ENCODE measurements around the gene TLE4. TPM values are rescaled to one million over a fixed set of nuclear protein-coding genes. Genes with fewer than 3 reads are reported as not detected.

TLE4 gene
- total RNA-seq, 2 experiments from 2014 or later: 125 to 136 TPM

- H3K4me1 ChIP-seq (ENCODE audit: insufficient read depth, low read length): peaks cover 11% of the 10 kb centered on the region
- Mint-ChIP-seq H3K4me1 (ENCODE audit: low read depth) (peaks cover 65% of the 10 kb centered on the region), H3K36me3 (ENCODE audit: low read depth) (peaks cover 58% of the 10 kb centered on the region), H3K27me3 (no peaks in the 10 kb centered on the region), H3K27ac (no peak overlapping the region), H3K9me3 (peaks cover 2% of the 10 kb centered on the region), H3K4me3 (no peak overlapping the region)
- H3K4me3 ChIP-seq (ENCODE audit: low read length): no peak overlapping the region
- H3K9me3 ChIP-seq (ENCODE audit: control insufficient read depth in 1 of 2, insufficient read depth in 1 of 2, low read length in 2 of 2): no peaks in the 10 kb centered on the region
- H3K27ac ChIP-seq (ENCODE audit: low read depth in 1 of 2, low read length in 2 of 2): no peak overlapping the region
- TF ChIP-seq, protein P1, sequence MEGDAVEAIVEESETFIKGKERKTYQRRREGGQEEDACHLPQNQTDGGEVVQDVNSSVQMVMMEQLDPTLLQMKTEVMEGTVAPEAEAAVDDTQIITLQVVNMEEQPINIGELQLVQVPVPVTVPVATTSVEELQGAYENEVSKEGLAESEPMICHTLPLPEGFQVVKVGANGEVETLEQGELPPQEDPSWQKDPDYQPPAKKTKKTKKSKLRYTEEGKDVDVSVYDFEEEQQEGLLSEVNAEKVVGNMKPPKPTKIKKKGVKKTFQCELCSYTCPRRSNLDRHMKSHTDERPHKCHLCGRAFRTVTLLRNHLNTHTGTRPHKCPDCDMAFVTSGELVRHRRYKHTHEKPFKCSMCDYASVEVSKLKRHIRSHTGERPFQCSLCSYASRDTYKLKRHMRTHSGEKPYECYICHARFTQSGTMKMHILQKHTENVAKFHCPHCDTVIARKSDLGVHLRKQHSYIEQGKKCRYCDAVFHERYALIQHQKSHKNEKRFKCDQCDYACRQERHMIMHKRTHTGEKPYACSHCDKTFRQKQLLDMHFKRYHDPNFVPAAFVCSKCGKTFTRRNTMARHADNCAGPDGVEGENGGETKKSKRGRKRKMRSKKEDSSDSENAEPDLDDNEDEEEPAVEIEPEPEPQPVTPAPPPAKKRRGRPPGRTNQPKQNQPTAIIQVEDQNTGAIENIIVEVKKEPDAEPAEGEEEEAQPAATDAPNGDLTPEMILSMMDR (IDR thresholded peaks at IDR 0.05): no peak
- H3K27me3 ChIP-seq (ENCODE audit: control insufficient read depth in 1 of 2, insufficient read depth in 2 of 2, low read length in 2 of 2): no peaks in the 10 kb centered on the region
- H3K36me3 ChIP-seq (ENCODE audit: insufficient read depth, low read length): no peaks in the 10 kb centered on the region
- ChIA-PET POLR2A (interaction anchor here (1.2 kb wide), 1 partner anchor 103 kb away, joined by 4 read pairs; the partner anchor contains the start of gene TLE4), CTCF (no interaction called here)
- no peak for ATAC-seq (ENCODE audit: poor library complexity)
- DNase-seq: no peak
- intact Hi-C loops (cut with DNase I, micrococcal nuclease): no loop called here
Observed at GRCh38 chr9:79674052-79674777, 102.5 kb downstream of the TLE4 start.

DNA sequence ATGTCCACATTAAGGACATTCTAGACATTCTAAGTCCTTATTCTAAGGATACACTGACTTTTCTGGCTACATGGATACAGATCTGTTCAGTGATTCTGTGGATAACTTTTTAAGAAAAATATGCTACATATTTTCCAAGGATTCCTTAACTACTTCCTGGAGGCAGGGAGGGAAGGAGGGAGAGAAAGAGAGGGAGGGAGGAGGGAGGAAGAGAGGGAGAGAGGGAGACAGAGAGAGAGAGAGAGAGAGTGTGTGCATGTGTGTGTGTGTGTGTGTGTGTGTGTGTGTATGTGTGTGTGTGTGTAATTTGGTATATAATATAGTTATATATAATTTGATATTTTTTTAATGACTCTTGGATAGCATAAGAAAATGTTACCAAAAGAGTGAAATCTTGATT lies 109.8 kb downstream of the TLE4 start:
- no peak overlapping the region for H3K4me3 ChIP-seq (ENCODE audit: low read length)
- no peaks in the 10 kb centered on the region for H3K36me3 ChIP-seq (ENCODE audit: insufficient read depth, low read length)
- H3K9me3 ChIP-seq (ENCODE audit: control insufficient read depth in 1 of 2, insufficient read depth in 1 of 2, low read length in 2 of 2): no peaks in the 10 kb centered on the region
- H3K9me3 Mint-ChIP-seq: peaks cover 2% of the 10 kb centered on the region
- intact Hi-C loops (cut with DNase I, micrococcal nuclease): no loop called here
- H3K36me3 Mint-ChIP-seq (ENCODE audit: low read depth): peaks cover 34% of the 10 kb centered on the region
- H3K27ac ChIP-seq (ENCODE audit: low read depth in 1 of 2, low read length in 2 of 2): no peak overlapping the region
- peaks cover 63% of the 10 kb centered on the region for H3K4me1 Mint-ChIP-seq (ENCODE audit: low read depth)
- H3K4me1 ChIP-seq (ENCODE audit: insufficient read depth, low read length): peaks cover 3% of the 10 kb centered on the region
- ChIA-PET CTCF (no interaction called here), POLR2A (interaction anchor here (0.8 kb wide), 1 partner anchor 100 kb away, joined by 3 read pairs; no protein-coding TSS in a partner anchor)
- no peak for DNase-seq
- no peak for ATAC-seq (ENCODE audit: poor library complexity)
- H3K27me3 Mint-ChIP-seq: no peaks in the 10 kb centered on the region
- no peak overlapping the region for H3K4me3 Mint-ChIP-seq
- no peaks in the 10 kb centered on the region for H3K27me3 ChIP-seq (ENCODE audit: control insufficient read depth in 1 of 2, insufficient read depth in 2 of 2, low read length in 2 of 2)
- no peak overlapping the region for H3K27ac Mint-ChIP-seq
- TF ChIP-seq, protein P1 (IDR thresholded peaks at IDR 0.05): no peak

DNA sequence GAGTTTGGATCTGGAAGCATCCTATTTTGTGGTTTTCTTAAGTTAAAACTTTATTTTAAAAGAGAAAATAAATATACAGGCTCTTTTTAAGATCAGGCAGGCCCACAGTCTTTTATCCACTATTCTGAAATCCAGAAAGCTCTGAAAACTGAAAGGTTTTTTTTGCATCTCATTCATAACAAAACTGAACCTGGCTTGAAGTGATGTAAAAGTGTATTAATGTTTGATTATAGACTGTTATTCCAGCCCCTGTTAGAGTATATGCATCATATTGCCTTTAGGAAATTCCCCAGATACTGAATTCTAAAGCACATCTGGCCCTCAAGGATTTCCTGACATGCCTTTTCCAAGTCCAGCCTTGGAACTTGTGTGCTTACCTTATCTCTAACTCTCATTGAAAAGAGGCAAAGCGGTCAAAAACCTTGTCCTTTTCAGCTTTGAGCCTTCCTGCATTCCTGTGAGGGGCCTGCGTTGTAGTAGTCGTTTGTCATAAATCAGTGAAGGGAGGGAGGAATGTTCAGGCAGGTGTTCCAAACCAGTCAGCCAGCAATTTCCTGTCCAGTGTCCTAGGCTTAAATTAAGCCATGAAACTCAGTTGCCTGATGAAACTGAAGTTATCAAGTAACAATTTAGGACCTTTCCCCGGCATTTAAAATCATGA lies 110.4 kb downstream of the TLE4 start:
- DNase-seq (no peak), ATAC-seq (ENCODE audit: poor library complexity) (no peak)
- Histone ChIP-seq H3K9me3 (ENCODE audit: control insufficient read depth in 1 of 2, insufficient read depth in 1 of 2, low read length in 2 of 2) (no peaks in the 10 kb centered on the region), H3K36me3 (ENCODE audit: insufficient read depth, low read length) (no peaks in the 10 kb centered on the region), H3K27me3 (ENCODE audit: control insufficient read depth in 1 of 2, insufficient read depth in 2 of 2, low read length in 2 of 2) (no peaks in the 10 kb centered on the region), H3K4me3 (ENCODE audit: low read length) (no peak overlapping the region), H3K4me1 (ENCODE audit: insufficient read depth, low read length) (peaks cover 9% of the 10 kb centered on the region), H3K27ac (ENCODE audit: low read depth in 1 of 2, low read length in 2 of 2) (no peak overlapping the region)
- H3K27ac Mint-ChIP-seq: no peak overlapping the region
- peaks cover 32% of the 10 kb centered on the region for H3K36me3 Mint-ChIP-seq (ENCODE audit: low read depth)
- intact Hi-C loops (cut with DNase I, micrococcal nuclease): no loop called here
- TF ChIP-seq, protein P1 (IDR thresholded peaks at IDR 0.05): no peak
- H3K9me3 Mint-ChIP-seq: peaks cover 1% of the 10 kb centered on the region
- POLR2A ChIA-PET: no interaction called here
- CTCF ChIA-PET: no interaction called here
- H3K4me1 Mint-ChIP-seq (ENCODE audit: low read depth): peaks cover 65% of the 10 kb centered on the region
- no peak overlapping the region for H3K4me3 Mint-ChIP-seq
- no peaks in the 10 kb centered on the region for H3K27me3 Mint-ChIP-seq

Measured in CD4-positive, alpha-beta T cell (primary cell).